ENCODE measurements around the gene PLEKHN1.

Gene PLEKHN1, protein sequence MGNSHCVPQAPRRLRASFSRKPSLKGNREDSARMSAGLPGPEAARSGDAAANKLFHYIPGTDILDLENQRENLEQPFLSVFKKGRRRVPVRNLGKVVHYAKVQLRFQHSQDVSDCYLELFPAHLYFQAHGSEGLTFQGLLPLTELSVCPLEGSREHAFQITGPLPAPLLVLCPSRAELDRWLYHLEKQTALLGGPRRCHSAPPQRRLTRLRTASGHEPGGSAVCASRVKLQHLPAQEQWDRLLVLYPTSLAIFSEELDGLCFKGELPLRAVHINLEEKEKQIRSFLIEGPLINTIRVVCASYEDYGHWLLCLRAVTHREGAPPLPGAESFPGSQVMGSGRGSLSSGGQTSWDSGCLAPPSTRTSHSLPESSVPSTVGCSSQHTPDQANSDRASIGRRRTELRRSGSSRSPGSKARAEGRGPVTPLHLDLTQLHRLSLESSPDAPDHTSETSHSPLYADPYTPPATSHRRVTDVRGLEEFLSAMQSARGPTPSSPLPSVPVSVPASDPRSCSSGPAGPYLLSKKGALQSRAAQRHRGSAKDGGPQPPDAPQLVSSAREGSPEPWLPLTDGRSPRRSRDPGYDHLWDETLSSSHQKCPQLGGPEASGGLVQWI

DNA sequence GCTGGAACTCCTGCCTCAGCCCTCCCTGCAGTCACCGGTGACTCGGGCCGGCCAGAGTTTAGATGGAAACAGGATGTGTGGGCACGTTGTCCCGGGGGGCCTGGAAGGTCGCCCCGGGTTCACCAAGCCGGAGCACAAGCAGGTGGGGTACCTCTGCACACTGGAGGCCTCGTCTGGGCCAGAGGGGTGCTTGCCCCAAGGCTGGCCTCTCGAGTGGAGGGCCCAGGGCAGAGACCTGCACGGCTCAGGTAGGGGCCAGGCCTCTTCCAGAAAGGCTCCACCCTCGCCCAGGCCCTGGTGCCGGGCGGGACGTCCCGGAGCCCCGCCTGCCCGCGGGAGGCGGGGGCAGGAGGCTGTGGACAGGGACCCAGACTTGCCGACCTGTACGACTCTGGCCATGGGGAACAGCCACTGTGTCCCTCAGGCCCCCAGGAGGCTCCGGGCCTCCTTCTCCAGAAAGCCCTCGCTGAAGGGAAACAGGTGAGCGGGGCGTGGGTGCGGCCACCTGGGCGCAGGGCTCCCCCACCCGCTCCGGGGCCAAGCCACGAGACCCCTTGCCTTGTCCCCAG lies at the start of gene PLEKHN1:
Gene PLEKHN1 (plus strand): TSS at position 348 of the 569 bp plus-strand sequence. CDS start 50 bp downstream, at position 398.
- no peaks in the 10 kb centered on the region for H3K9me3 ChIP-seq
- TF ChIP-seq Cebpa-rat (IDR thresholded peaks at IDR 0.05) = no peak
- H4K20me1 ChIP-seq = peaks cover 13% of the 10 kb centered on the region
- no peak within 1 kb of the TSS for H3K27ac ChIP-seq
- peak within 1 kb of the TSS; percentile 68 for H3K4me3 ChIP-seq
- H3K27me3 ChIP-seq = peaks cover 24% of the 10 kb centered on the region
- H3K4me2 ChIP-seq = peak within 1 kb of the TSS; percentile 97
- peaks cover 28% of the 10 kb centered on the region for H3K4me1 ChIP-seq
- H3K9ac ChIP-seq = peak within 1 kb of the TSS; percentile 56
- peaks cover 31% of the 10 kb centered on the region for H3K36me3 ChIP-seq

DNA sequence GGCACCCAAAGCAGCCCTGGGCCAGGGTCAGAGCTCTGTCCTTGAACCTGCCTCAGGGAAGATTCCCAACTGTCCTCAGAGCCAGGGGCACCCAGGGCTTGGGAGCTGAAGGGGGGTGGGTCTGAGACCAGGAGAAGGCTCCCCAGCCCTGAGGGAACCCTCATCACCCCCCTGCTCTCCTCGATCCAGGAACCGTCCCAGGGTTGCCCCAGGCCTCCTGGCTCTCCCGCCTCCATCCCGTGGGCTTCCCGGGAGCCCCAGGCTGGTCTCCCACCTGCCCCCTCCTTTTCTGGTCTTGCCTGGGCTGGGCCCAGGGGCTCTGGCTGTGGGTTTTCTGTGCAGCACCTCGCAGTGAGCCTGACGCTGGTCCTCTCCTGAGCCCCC lies 49.2 kb upstream of the PLEKHN1 start:
- H3K4me1 ChIP-seq = peaks cover 100% of the 10 kb centered on the region
- H3K9me3 ChIP-seq = no peaks in the 10 kb centered on the region
- no peak for TF ChIP-seq Cebpa-rat (IDR thresholded peaks at IDR 0.05)
- no peak overlapping the region for H3K4me3 ChIP-seq
- H3K27ac ChIP-seq = no peak overlapping the region
- H3K27me3 ChIP-seq = peaks cover 7% of the 10 kb centered on the region
- H3K4me2 ChIP-seq = peak overlapping the region; percentile 100; the same call in 1 of the 2 replicates
- 0 out of 2 replicates have a peak overlapping the region, but pooled peaks have one; percentile 7 for H3K9ac ChIP-seq
- H3K36me3 ChIP-seq = no peaks in the 10 kb centered on the region
- H4K20me1 ChIP-seq = 0 out of 2 replicates have a peak, but pooled peaks cover 6% of the 10 kb centered on the region

GRCh38 chr1:917466-918091 lies 48.7 kb upstream of the PLEKHN1 start:
- Histone ChIP-seq H3K36me3 (no peaks in the 10 kb centered on the region), H3K4me3 (no peak overlapping the region), H4K20me1 (peaks cover 11% of the 10 kb centered on the region; the same call in 1 of the 2 replicates), H3K4me1 (peaks cover 100% of the 10 kb centered on the region), H3K27ac (no peak overlapping the region), H3K27me3 (peaks cover 12% of the 10 kb centered on the region), H3K9ac (0 out of 2 replicates have a peak overlapping the region, but pooled peaks have one; percentile 7), H3K9me3 (no peaks in the 10 kb centered on the region), H3K4me2 (peak overlapping the region; percentile 100)
- TF ChIP-seq Cebpa-rat (IDR thresholded peaks at IDR 0.05) = no peak

DNA sequence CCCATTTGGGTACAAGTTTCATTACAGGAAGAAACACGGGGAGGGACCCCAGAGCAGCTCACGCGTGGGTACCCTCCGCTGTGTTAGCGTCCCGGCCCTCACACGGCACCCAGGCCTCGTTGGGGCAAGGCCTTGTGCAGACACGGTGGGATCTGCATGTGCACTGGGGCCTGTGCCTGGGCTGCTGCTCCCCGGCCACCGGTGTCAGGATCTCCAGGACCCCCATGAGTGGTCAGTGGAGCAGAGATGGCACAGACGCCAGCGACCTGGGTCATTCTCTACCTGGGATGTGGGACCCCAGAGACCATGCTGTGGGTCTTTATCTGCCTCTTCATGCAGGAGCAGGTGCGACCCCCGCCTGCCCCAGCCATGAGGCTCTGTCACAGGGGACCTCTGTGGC lies 47.9 kb upstream of the PLEKHN1 start:
- no peaks in the 10 kb centered on the region for H3K9me3 ChIP-seq
- peaks cover 20% of the 10 kb centered on the region for H3K27me3 ChIP-seq
- H3K4me3 ChIP-seq = no peak overlapping the region
- H3K36me3 ChIP-seq = no peaks in the 10 kb centered on the region
- no peak overlapping the region for H3K27ac ChIP-seq
- H3K4me2 ChIP-seq = peak overlapping the region; percentile 100
- peaks cover 19% of the 10 kb centered on the region; the same call in 1 of the 2 replicates for H4K20me1 ChIP-seq
- H3K4me1 ChIP-seq = peaks cover 100% of the 10 kb centered on the region
- H3K9ac ChIP-seq = no peak overlapping the region
- no peak for TF ChIP-seq Cebpa-rat (IDR thresholded peaks at IDR 0.05)

DNA sequence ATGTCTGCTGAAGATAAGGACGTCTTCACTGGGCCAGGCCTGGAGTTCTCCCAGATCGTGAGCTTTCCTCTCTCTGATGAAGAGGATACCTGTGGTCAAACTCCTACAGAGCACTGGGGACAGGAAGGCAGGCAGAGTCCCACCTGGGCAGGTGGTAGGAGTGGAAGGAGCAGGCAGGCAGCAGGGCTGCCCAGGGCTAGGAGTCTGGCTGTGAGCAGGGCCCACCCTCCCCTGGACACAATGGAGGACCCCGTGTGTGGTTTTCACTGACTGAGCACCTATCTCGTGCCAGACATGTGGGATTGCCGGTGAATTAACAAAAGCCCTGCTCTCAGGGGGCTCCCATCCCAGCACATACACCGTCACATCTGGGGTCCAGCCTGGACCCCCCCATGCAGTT lies 47.4 kb upstream of the PLEKHN1 start:
- no peak for TF ChIP-seq Cebpa-rat (IDR thresholded peaks at IDR 0.05)
- Histone ChIP-seq H3K4me1 (peaks cover 98% of the 10 kb centered on the region), H3K36me3 (no peaks in the 10 kb centered on the region), H3K4me3 (no peak overlapping the region), H3K9ac (no peak overlapping the region), H3K4me2 (peak overlapping the region; percentile 100), H3K27ac (no peak overlapping the region), H3K27me3 (peaks cover 25% of the 10 kb centered on the region), H4K20me1 (peaks cover 19% of the 10 kb centered on the region; the same call in 1 of the 2 replicates), H3K9me3 (no peaks in the 10 kb centered on the region)

DNA sequence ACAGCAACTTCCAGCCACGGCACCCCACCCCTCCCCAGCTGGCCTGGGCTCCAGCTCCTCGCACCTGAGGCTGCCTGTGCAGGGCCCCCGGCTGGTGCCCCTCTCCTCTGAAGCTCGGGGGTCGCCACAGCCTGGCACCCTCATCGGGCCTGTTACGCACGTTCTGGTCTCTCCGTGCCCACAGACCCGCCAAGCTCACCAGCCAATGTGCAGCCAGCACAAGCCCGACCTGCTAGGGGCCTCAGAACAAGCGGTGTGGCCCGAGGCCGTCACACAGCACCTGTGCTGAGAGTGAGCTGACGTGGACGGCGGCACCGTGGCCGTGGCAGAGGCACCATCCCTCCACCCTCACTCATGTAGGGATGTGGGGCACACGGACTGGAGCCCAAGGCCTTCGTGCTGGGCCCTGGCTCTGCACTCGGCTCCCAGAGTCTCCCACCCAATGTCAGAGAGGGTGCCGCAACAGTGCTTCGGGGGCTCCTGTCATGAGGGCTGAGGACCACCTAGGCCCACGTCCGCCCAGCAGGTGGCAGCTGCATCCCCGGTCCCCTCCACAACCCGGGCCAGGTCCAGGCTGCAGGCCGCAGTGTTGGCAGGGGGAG lies 46.9 kb upstream of the PLEKHN1 start:
- Histone ChIP-seq H4K20me1 (peaks cover 19% of the 10 kb centered on the region; the same call in 1 of the 2 replicates), H3K4me1 (peaks cover 98% of the 10 kb centered on the region), H3K9me3 (no peaks in the 10 kb centered on the region), H3K4me3 (no peak overlapping the region), H3K4me2 (peak overlapping the region; percentile 100), H3K27me3 (peaks cover 30% of the 10 kb centered on the region), H3K36me3 (no peaks in the 10 kb centered on the region), H3K27ac (no peak overlapping the region), H3K9ac (no peak overlapping the region)
- TF ChIP-seq Cebpa-rat (IDR thresholded peaks at IDR 0.05) = no peak

DNA sequence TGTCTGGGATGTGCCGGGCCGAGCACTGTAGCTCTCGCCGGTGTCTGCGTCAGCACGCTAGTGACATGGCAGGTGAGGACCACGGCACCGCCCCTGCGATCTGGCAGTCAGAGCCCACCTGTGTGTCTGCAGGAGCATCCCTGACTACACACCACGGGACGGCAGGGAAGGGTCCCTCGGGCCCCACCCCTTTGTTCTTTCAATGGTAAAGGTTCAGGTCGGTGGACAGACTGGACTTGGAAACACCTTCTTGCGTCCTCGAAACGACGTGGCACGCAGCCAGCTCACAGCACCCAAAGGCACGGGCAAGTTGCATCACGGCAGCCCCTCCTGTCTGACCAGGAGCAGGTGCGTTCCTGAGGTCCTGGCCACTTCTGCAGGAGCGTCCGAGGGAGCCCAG lies 46.3 kb upstream of the PLEKHN1 start:
- no peaks in the 10 kb centered on the region for H3K9me3 ChIP-seq
- no peak overlapping the region for H3K27ac ChIP-seq
- no peak for TF ChIP-seq Cebpa-rat (IDR thresholded peaks at IDR 0.05)
- H3K36me3 ChIP-seq = no peaks in the 10 kb centered on the region
- H3K9ac ChIP-seq = no peak overlapping the region
- H3K4me1 ChIP-seq = peaks cover 98% of the 10 kb centered on the region
- H3K27me3 ChIP-seq = peaks cover 36% of the 10 kb centered on the region
- no peak overlapping the region for H3K4me3 ChIP-seq
- H3K4me2 ChIP-seq = peak overlapping the region; percentile 100
- H4K20me1 ChIP-seq = peaks cover 19% of the 10 kb centered on the region; the same call in 1 of the 2 replicates

DNA sequence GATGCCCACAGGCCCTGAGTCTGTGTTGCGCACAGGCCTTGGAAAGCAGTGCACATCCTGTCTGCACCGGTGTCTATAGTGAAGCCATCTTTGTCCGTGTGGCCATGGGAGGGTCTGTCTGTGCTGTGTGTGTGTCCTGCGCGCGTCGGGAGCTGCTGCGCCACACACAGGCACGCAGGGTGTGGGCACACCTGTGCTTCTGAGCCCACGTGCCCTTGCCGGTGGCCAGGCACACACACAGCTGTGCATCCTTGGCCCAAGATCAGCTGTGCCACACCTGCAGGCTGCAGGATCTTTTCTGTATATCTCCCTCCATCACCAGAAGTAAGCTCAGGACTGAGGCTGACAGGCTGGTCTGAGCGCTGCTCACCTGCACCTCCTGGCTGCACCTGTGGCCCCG lies 45.8 kb upstream of the PLEKHN1 start:
- Histone ChIP-seq H3K4me2 (peak overlapping the region; percentile 100), H4K20me1 (peaks cover 24% of the 10 kb centered on the region), H3K27me3 (peaks cover 42% of the 10 kb centered on the region), H3K9ac (no peak overlapping the region), H3K27ac (no peak overlapping the region), H3K36me3 (no peaks in the 10 kb centered on the region), H3K4me1 (peaks cover 98% of the 10 kb centered on the region), H3K4me3 (peak overlapping the region; percentile 43), H3K9me3 (no peaks in the 10 kb centered on the region)
- no peak for TF ChIP-seq Cebpa-rat (IDR thresholded peaks at IDR 0.05)

Measured in BLaER1 (cell line).